Measurements from ENCODE around the gene ZNF74. TPM values are rescaled to one million over a fixed set of nuclear protein-coding genes. Genes with fewer than 3 reads are reported as not detected.

ZNF74 gene
- total RNA-seq, 1 experiment from 2014 or later: 34.3 TPM

DNA sequence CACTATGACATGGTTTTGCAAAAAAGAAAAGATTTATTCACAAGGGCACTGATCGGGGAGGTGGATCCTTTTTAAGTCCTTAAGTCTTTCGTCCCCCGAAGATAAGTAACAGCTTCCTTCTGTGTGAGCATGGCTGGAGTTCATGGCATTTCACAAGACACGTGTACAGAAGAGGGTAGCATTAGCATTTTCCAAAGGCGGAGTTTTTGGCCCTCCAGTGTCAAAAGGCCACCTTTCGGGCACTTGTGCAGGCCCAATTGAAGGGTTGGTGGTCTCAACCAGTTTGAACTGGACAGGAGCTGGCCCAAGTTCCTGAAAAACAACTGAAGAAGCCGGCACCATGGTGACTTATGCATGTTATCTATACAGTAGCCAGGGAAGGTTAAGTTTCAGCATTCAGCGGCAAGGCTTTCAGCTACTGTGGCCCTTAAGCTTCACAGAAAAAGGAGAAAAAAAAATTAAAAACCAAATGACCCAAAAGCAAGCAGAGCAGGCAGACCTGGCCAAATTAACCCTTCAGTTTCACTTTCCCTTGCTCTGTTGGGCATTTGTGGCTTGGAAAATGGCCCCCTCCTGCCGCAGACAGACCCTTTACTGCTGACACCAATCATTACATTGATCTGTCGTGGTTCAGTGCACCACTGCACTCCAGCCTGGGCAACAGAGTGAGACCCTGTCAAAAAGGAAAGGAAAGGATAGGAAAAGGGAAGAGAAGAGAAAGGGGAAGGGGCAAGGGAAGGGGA, 18.7 kb downstream of the ZNF74 start:
- Histone ChIP-seq H3T11ph (ENCODE audit: low read length) (no peak overlapping the region), H2AFZ (ENCODE audit: low read length) (no peak overlapping the region), H4K5ac (ENCODE audit: insufficient read length, low read depth, low read length) (no peak overlapping the region), H2BK120ac (ENCODE audit: low read depth, low read length, poor library complexity, severe bottlenecking) (peak overlapping the region; percentile 44), H2BK12ac (ENCODE audit: insufficient read length, low read depth, low read length) (no peak overlapping the region), H4K8ac (replicated peaks; ENCODE audit: insufficient read length, low read depth, low read length) (no peak overlapping the region), H3K27me3 (ENCODE audit: insufficient read depth, low read length) (no peaks in the 10 kb centered on the region), H4K91ac (ENCODE audit: insufficient read length, low read depth, low read length) (no peak overlapping the region), H3K9me3 (ENCODE audit: control insufficient read depth, low read depth, low read length) (no peaks in the 10 kb centered on the region), H2AK5ac (ENCODE audit: insufficient read length, low read length) (no peak overlapping the region), H3K18ac (ENCODE audit: insufficient read length, low read depth, low read length) (no peak overlapping the region), H3K23me2 (ENCODE audit: insufficient read length, low read depth, low read length, poor library complexity, severe bottlenecking) (no peaks in the 10 kb centered on the region), H3K79me1 (ENCODE audit: insufficient read depth, low read depth, low read length, poor library complexity, severe bottlenecking) (no peaks in the 10 kb centered on the region), H3K4me1 (ENCODE audit: insufficient read depth, low read length) (no peaks in the 10 kb centered on the region), H2BK5ac (ENCODE audit: insufficient read length, low read length) (no peak overlapping the region), H2BK20ac (ENCODE audit: low read depth, low read length, poor library complexity, severe bottlenecking) (no peak overlapping the region), H4K20me1 (ENCODE audit: control insufficient read depth, insufficient read depth, insufficient read length) (no peaks in the 10 kb centered on the region), H3K4ac (ENCODE audit: low read depth, low read length) (no peak overlapping the region), H3K14ac (ENCODE audit: insufficient read depth, low read length) (no peak overlapping the region), H2BK15ac (ENCODE audit: low read depth, low read length) (no peak overlapping the region), H3K23ac (ENCODE audit: insufficient read length, low read depth, low read length) (no peak overlapping the region), H3K4me2 (ENCODE audit: insufficient read depth, insufficient read length, low read length) (no peak overlapping the region), H3K9ac (ENCODE audit: extremely low read depth, insufficient read length, low read length) (no peak overlapping the region), H3K56ac (ENCODE audit: insufficient read length, low read depth, low read length) (no peak overlapping the region), H3K27ac (ENCODE audit: insufficient read length, low read depth, low read length) (no peak overlapping the region), H3K79me2 (ENCODE audit: insufficient read depth, low read length) (no peaks in the 10 kb centered on the region)
- WGBS (ENCODE audit: extremely low coverage, insufficient read length, low lambda C conversion rate): no CpG with 5 or more reads among the region's 10 CpGs
- TF ChIP-seq CTCF (conservative IDR thresholded peaks at IDR 0.05): no peak
- H3K36me3 Mint-ChIP-seq (ENCODE audit: insufficient read depth in 1 of 3, low read depth in 3 of 3): peaks cover 0 to 6% (median 0%) of the 10 kb centered on the region in 3 experiments; a peak in 4 of 7 replicates
- no peak overlapping the region for H3K4me3 Mint-ChIP-seq
- H3K27ac Mint-ChIP-seq: no peak overlapping the region
- no peak for DNase-seq
- no peaks in the 10 kb centered on the region for H3K9me3 Mint-ChIP-seq
- H3K4me1 Mint-ChIP-seq: peaks cover 0 to 7% of the 10 kb centered on the region in 2 experiments; a peak in 1 of 4 replicates
- peaks cover 2% of the 10 kb centered on the region; the same call in 1 of the 2 replicates for H3K27me3 Mint-ChIP-seq (ENCODE audit: low read depth)

Measured in H9 (cell line).